Tibial nerve (tissue), 4 donors: Measurements from ENCODE around the gene NECAP2.

Experiments
- EP300 ChIP-seq, 2 donors: sonication (generic); formaldehyde crosslinking; IDR thresholded peaks; one replicate each; pipeline ENCODE4 v1.6.1; 2017; ENCODE audit warnings: antibody characterized with exemption in 2 of 2, mild to moderate bottlenecking in 1 of 2
- POLR2A ChIP-seq, 2 donors: fragments of 450-650 bp; IDR thresholded peaks; one replicate each; pipeline ENCODE4 v1.6.1; 2017; ENCODE audit warnings: antibody characterized with exemption in 2 of 2, mild to moderate bottlenecking in 2 of 2, moderate library complexity in 2 of 2
- TF ChIP-seq, protein P1 (sequence below), 5 experiments: fragments of 200-600 bp in 3 of 5; fragments of 450-650 bp in 2 of 5; sonication (generic) in 3 of 5; IDR thresholded peaks; one replicate each; pipeline ENCODE4 v1.5.1; 2016 to 2019; ENCODE audit warnings: antibody characterized with exemption in 5 of 5, mild to moderate bottlenecking in 3 of 5, moderate library complexity in 2 of 5

DNA sequence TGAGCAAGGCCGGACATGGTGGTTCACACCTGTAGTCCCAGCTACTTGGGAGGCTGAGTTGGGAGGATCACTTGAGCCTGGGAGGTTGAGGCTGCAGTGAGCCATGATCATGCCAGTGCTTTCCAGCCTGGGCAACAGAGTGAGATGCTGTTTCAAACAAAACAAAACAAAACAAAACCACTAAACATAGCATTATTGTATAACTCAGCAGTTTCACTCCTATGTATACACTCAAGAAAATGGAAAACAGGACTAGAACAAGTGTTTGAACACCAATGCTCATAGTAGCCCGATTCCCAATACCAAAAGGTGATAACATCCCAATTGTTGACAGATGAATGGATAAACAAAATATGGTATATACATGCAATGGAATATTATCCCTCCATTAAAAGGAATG is 2.0 kb upstream of the NECAP2 start:
- TF ChIP-seq, protein P1, sequence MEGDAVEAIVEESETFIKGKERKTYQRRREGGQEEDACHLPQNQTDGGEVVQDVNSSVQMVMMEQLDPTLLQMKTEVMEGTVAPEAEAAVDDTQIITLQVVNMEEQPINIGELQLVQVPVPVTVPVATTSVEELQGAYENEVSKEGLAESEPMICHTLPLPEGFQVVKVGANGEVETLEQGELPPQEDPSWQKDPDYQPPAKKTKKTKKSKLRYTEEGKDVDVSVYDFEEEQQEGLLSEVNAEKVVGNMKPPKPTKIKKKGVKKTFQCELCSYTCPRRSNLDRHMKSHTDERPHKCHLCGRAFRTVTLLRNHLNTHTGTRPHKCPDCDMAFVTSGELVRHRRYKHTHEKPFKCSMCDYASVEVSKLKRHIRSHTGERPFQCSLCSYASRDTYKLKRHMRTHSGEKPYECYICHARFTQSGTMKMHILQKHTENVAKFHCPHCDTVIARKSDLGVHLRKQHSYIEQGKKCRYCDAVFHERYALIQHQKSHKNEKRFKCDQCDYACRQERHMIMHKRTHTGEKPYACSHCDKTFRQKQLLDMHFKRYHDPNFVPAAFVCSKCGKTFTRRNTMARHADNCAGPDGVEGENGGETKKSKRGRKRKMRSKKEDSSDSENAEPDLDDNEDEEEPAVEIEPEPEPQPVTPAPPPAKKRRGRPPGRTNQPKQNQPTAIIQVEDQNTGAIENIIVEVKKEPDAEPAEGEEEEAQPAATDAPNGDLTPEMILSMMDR (IDR thresholded peaks at IDR 0.05) = no peak
- TF ChIP-seq POLR2A (IDR thresholded peaks at IDR 0.05) (no peak), EP300 (IDR thresholded peaks at IDR 0.05) (no peak)
